Amniotic epithelial cell (primary cell): ENCODE data around the gene CARD10.

Source experiments
- DNase-seq: peaks from one replicate; pipeline ENCODE4 v3.0.0-alpha.2; 2010; ENCODE audit warnings: low read depth

Gene CARD10

GRCh38 chr22:37467391-37467955 is 51.7 kb downstream of the CARD10 start:
- DNase-seq = no peak

GRCh38 chr22:37464181-37464580 is 55.0 kb downstream of the CARD10 start:
- no peak for DNase-seq

- DNase-seq = peak; percentile 44
Observed at GRCh38 chr22:37462983-37463382, 56.2 kb downstream of the CARD10 start.

GRCh38 chr22:37462436-37462835 is 56.8 kb downstream of the CARD10 start:
- no peak for DNase-seq

- DNase-seq = no peak
Observed at GRCh38 chr22:37461961-37462360, 57.3 kb downstream of the CARD10 start.

GRCh38 chr22:37460684-37461083 is 58.5 kb downstream of the CARD10 start:
- DNase-seq = no peak

- no peak for DNase-seq
Observed at GRCh38 chr22:37459206-37459605, 60.0 kb downstream of the CARD10 start.

GRCh38 chr22:37457093-37457893 is 61.9 kb downstream of the CARD10 start:
- peak; percentile 41 for DNase-seq

GRCh38 chr22:37456346-37456745 is 62.9 kb downstream of the CARD10 start:
- no peak for DNase-seq

- peak; percentile 13 for DNase-seq
Observed at GRCh38 chr22:37455896-37456295, 63.3 kb downstream of the CARD10 start.

- peak; percentile 96 for DNase-seq
Observed at GRCh38 chr22:37454857-37455686, 64.1 kb downstream of the CARD10 start.

- DNase-seq = no peak
Observed at GRCh38 chr22:37453696-37454095, 65.5 kb downstream of the CARD10 start.

GRCh38 chr22:37451218-37451617 is 68.0 kb downstream of the CARD10 start:
- no peak for DNase-seq

- peak; percentile 23 for DNase-seq
Observed at GRCh38 chr22:37449331-37450001, 69.7 kb downstream of the CARD10 start.

GRCh38 chr22:37448516-37449127 is 70.6 kb downstream of the CARD10 start:
- no peak for DNase-seq

- DNase-seq = no peak
Observed at GRCh38 chr22:37445501-37445900, 73.7 kb downstream of the CARD10 start.

- DNase-seq = no peak
Observed at GRCh38 chr22:37443977-37444376, 75.2 kb downstream of the CARD10 start.

GRCh38 chr22:37443086-37443485 is 76.1 kb downstream of the CARD10 start:
- no peak for DNase-seq

GRCh38 chr22:37442537-37442936 is 76.7 kb downstream of the CARD10 start:
- DNase-seq = peak; percentile 77

- no peak for DNase-seq
Observed at GRCh38 chr22:37442135-37442534, 77.1 kb downstream of the CARD10 start.

- DNase-seq = no peak
Observed at GRCh38 chr22:37440875-37441274, 78.3 kb downstream of the CARD10 start.
